MCF 10A (cell line): ENCODE data around the gene RACGAP1. TPM values are rescaled to one million over a fixed set of nuclear protein-coding genes. Genes with fewer than 3 reads are reported as not detected.
"Not testable (repeated sequence)": the region's sequence is repeated elsewhere in the genome, so short reads cannot be mapped to it uniquely, and the experiment has no call there.

Experiments used
- BruUV-seq: library from RNA; stranded (reverse); fragments of 400-500 nt; replicated peaks from 2 replicates; lab custom pipeline; 2021; lab: Mats Ljungman, UMichigan
- CTCF ChIA-PET: fragments of 300-600 bp; sonication (Branson Sonifier 250); formaldehyde crosslinking; extraction: SDS; loops from one replicate; lab custom pipeline; 2021; ENCODE audit warnings: antibody characterized with exemption, inconsistent platforms; lab: Yijun Ruan, JAX
- POLR2A ChIA-PET: fragments of 300-600, 350-650 bp; sonication (Branson Sonifier 250); formaldehyde crosslinking; extraction: SDS; loops from one replicate; lab custom pipeline; 2020; ENCODE audit warnings: antibody characterized with exemption, inconsistent platforms; lab: Yijun Ruan, JAX
- DNase-seq: peaks from one replicate; pipeline ENCODE4 v3.0.0-alpha.2; 2018; ENCODE audit not compliant: unreplicated experiment
- H3K27ac Mint-ChIP-seq: one replicate; pipeline ENCODE4 v1.8.0; 2022; ENCODE audit warnings: mild to moderate bottlenecking, low read depth, mixed read lengths; ENCODE audit not compliant: unreplicated experiment
- H3K27me3 Mint-ChIP-seq: one replicate; pipeline ENCODE4 v1.8.0; 2022; ENCODE audit warnings: mixed read lengths; ENCODE audit not compliant: insufficient read depth, unreplicated experiment
- H3K36me3 Mint-ChIP-seq: one replicate; pipeline ENCODE4 v1.8.0; 2022; ENCODE audit warnings: mild to moderate bottlenecking, moderate library complexity, mixed read lengths; ENCODE audit not compliant: insufficient read depth, unreplicated experiment
- H3K4me1 Mint-ChIP-seq: one replicate; pipeline ENCODE4 v1.8.0; 2022; ENCODE audit warnings: mixed read lengths; ENCODE audit not compliant: insufficient read depth, unreplicated experiment
- H3K4me3 Mint-ChIP-seq: one replicate; pipeline ENCODE4 v1.8.0; 2022; ENCODE audit warnings: mild to moderate bottlenecking, moderate library complexity, mixed read lengths; ENCODE audit not compliant: unreplicated experiment
- H3K9me3 Mint-ChIP-seq: one replicate; pipeline ENCODE4 v1.8.0; 2022; ENCODE audit warnings: mixed read lengths; ENCODE audit not compliant: unreplicated experiment
- CTCF ChIP-seq: fragments of 200-600 bp; IDR thresholded peaks from one replicate; pipeline ENCODE4 v1.8.0; 2022; ENCODE audit warnings: antibody characterized with exemption, mild to moderate bottlenecking; ENCODE audit not compliant: unreplicated experiment
- intact Hi-C: fragments of 100-400 bp; cut with micrococcal nuclease; formaldehyde crosslinking; loops from 2 replicates; pipeline ENCODE4 v1.14.1; 2022
- total RNA-seq: library from RNA; stranded (reverse); gene quantifications from 2 replicates; pipeline ENCODE4 v1.2.3, GENCODE V29; 2022

RACGAP1 gene
- total RNA-seq, 1 experiment from 2014 or later = 67.9 TPM

- intact Hi-C loops = no loop called here
- no peaks in the 10 kb centered on the region for H3K9me3 Mint-ChIP-seq
These were observed 35.0 kb downstream of the RACGAP1 start for GRCh38 chr12:49990273-49990672.

DNA sequence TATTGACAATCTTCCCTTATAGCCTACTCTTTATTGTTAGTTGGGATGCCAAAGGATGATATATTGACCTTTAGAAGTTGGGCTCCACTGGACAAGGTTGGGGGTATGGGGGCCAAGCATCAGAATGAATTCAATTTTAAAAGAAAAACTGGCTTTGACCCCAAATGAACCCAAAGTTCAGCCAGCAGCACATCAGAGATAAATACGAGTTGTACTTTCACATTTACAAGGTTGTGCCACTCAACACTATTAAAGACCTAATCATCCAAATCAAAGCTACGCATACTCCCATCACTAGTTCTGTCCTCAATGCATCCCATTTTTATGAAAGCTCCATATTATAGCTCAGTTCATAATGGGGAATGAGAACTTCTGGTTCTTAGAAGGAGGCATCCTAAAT is 35.9 kb downstream of the RACGAP1 start:
- H3K27me3 Mint-ChIP-seq, H3K27ac Mint-ChIP-seq, H3K4me3 Mint-ChIP-seq, DNase-seq, intact Hi-C loops, H3K9me3 Mint-ChIP-seq: not testable (repeated sequence)
- BruUV-seq = TSS peak; percentile 72
- Mint-ChIP-seq H3K4me1 (peaks cover 15% of the 10 kb centered on the region), H3K36me3 (peaks cover 61% of the 10 kb centered on the region)
- POLR2A ChIA-PET = interaction anchor here (0.6 to 1.2 kb wide), 3 partner anchors 12 to 28 kb away, joined by 3 to 5 read pairs (median 3); no protein-coding TSS in a partner anchor
- CTCF ChIA-PET = interaction anchor here (1.1 to 1.2 kb wide), 2 partner anchors 15 to 21 kb away, joined by 3 read pairs; no protein-coding TSS in a partner anchor

More at GRCh38 chr12:49990273-49990672, 35.0 kb downstream of the RACGAP1 start:
- no TSS peak for BruUV-seq
- DNase-seq = peak; percentile 31
- Mint-ChIP-seq H3K4me1 (peaks cover 12% of the 10 kb centered on the region), H3K4me3 (no peak overlapping the region), H3K27me3 (no peaks in the 10 kb centered on the region), H3K36me3 (peaks cover 70% of the 10 kb centered on the region), H3K27ac (no peak overlapping the region)
- ChIA-PET CTCF (interaction anchor here (0.9 to 3.4 kb wide), 2 partner anchors 18 to 24 kb away, joined by 3 to 12 read pairs; no protein-coding TSS in a partner anchor), POLR2A (interaction anchor here (0.6 to 1.4 kb wide), 4 partner anchors 11 to 27 kb away, joined by 3 to 9 read pairs (median 4); no protein-coding TSS in a partner anchor)
- TF ChIP-seq CTCF = no peak

DNA sequence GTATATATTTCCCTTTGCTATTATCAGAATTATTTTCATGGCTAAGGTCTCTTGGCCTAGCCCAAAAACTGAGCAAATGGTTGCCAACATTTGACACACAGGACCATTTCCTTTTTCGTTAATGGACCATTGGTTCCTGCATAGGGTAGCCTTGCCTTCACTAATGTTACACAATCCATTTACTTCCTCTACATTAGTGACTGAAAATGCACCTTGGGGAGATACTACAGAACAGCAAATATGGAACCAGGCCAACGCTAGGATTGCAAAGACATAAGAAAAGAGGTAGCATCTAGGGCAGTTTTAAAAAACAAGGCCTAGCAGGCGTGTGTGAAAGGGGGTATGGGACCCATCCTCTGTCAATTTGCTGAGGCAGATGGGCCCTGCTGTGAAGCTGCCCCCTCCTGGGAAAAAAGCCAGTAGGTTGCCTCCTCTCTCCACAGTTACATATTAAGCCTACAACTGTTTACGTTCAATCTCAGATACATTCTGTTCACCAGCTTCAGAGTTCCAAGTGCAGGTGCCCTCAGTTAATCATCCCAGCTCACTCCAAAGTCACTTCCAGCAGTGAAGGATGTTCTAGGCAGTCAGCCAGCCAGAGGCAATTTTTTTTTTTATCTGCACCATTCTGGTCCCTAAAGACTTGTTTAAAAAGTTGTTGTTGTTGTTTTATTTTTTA is 37.5 kb downstream of the RACGAP1 start:
- intact Hi-C loops = no loop called here
- peaks cover 18% of the 10 kb centered on the region for H3K4me1 Mint-ChIP-seq
- DNase-seq = no peak
- ChIA-PET POLR2A (no interaction called here), CTCF (interaction anchor here (0.9 kb wide), 1 partner anchor 21 kb away, joined by 3 read pairs; no protein-coding TSS in a partner anchor)
- H3K4me3 Mint-ChIP-seq = no peak overlapping the region
- H3K27me3 Mint-ChIP-seq = no peaks in the 10 kb centered on the region
- no TSS peak for BruUV-seq
- no peak for TF ChIP-seq CTCF
- H3K9me3 Mint-ChIP-seq = no peaks in the 10 kb centered on the region
- peaks cover 45% of the 10 kb centered on the region for H3K36me3 Mint-ChIP-seq
- H3K27ac Mint-ChIP-seq = no peak overlapping the region

GRCh38 chr12:49986476-49986875 is 38.8 kb downstream of the RACGAP1 start:
- CTCF ChIA-PET = interaction anchor here (0.7 to 1.8 kb wide), 6 partner anchors 19 to 929 kb away, joined by 3 to 5 read pairs (median 4); no protein-coding TSS in a partner anchor

DNA sequence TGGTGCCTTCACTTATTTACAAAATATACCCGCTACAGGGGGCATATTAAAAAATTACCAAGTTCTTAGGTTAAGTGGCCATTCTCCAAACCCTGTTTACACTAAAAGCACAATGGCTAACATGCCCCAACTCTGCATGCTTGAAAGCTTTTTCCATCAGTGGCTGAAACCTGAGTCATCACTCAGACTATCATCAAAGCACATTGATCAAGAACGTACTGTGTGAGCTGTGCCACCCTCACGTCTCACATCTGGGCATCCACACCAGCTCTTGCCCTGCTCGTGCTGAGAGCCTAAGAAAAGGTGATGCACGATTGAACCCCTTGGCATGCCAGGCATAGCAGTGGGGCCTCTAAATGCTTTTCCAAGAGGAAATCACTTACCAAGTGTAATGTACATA is 39.3 kb downstream of the RACGAP1 start:
- intact Hi-C loops = no loop called here
- POLR2A ChIA-PET = no interaction called here
- no peak for DNase-seq

More at GRCh38 chr12:49986476-49986875, 38.8 kb downstream of the RACGAP1 start:
- peaks cover 32% of the 10 kb centered on the region for H3K36me3 Mint-ChIP-seq
- POLR2A ChIA-PET, H3K9me3 Mint-ChIP-seq, H3K4me3 Mint-ChIP-seq, H3K27me3 Mint-ChIP-seq, H3K27ac Mint-ChIP-seq, intact Hi-C loops, BruUV-seq, DNase-seq: not testable (repeated sequence)
- H3K4me1 Mint-ChIP-seq = peaks cover 18% of the 10 kb centered on the region

More for the DNA sequence above, 39.3 kb downstream of the RACGAP1 start:
- no TSS peak for BruUV-seq
- no peaks in the 10 kb centered on the region for H3K27me3 Mint-ChIP-seq
- H3K9me3 Mint-ChIP-seq = no peaks in the 10 kb centered on the region
- no peak overlapping the region for H3K4me3 Mint-ChIP-seq
- H3K4me1 Mint-ChIP-seq = peaks cover 18% of the 10 kb centered on the region
- no peak overlapping the region for H3K27ac Mint-ChIP-seq
- CTCF ChIA-PET = interaction anchor here (0.7 to 1.8 kb wide), 5 partner anchors 19 to 928 kb away, joined by 3 to 5 read pairs (median 4); no protein-coding TSS in a partner anchor
- peaks cover 31% of the 10 kb centered on the region for H3K36me3 Mint-ChIP-seq
- no peak for TF ChIP-seq CTCF
